ENCODE data around the gene SOCS7.
A peak's percentile ranks its signal among the peaks of the same experiment; 100 is the strongest.

Gene SOCS7

DNA sequence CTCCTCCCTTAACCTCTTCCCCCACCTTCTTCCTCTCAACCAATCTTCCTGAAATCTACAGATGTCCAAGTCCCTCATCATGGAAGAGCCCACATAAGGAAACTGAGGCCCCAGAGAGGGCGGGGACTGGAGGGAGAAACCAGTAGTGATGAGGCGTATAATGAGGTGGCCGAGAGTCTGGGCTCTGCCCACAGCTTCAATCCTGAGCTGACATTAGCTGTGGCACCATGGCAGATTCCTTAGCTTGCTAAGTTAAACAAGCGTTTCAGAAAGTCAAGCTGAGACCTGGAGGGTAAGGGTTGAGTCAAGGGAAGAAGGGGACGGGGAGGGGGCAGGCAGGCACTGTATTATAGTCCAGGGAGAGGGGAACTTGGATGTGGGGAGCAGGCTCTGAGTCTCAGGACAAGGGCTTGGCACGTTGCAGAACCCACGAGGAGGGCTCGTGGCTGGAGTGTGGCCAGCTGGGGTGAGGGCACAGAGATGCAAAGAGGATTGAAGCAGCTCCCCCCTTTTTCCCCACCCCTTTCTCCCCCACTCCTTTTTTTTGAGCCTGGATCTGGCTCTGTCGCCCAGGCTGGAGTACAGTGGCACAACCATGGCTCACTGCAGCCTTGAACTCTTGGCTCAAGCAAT, 89.9 kb downstream of the SOCS7 start:
- DNase-seq (ENCODE audit: low read depth): no peak

DNA sequence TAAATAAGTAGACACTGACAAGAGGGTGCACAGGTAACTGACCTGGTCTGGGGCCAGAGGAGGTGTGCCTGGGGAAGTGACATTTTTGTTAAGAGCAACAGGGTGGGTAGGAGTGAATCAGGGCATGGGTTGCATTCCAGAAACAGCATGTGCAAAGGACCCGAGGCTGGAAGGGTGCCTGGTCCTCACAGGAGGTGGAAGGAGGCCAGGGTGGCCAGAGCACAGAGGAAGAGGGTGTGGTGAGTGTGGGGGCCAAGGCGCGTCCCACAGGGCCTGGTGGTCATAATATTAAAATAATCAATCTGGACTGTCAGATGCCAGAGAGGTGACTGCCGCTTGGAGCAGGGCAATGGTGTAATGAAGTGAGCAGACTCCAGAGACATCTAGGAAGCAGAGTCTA, 90.9 kb downstream of the SOCS7 start:
- no peak for DNase-seq (ENCODE audit: low read depth)

DNA sequence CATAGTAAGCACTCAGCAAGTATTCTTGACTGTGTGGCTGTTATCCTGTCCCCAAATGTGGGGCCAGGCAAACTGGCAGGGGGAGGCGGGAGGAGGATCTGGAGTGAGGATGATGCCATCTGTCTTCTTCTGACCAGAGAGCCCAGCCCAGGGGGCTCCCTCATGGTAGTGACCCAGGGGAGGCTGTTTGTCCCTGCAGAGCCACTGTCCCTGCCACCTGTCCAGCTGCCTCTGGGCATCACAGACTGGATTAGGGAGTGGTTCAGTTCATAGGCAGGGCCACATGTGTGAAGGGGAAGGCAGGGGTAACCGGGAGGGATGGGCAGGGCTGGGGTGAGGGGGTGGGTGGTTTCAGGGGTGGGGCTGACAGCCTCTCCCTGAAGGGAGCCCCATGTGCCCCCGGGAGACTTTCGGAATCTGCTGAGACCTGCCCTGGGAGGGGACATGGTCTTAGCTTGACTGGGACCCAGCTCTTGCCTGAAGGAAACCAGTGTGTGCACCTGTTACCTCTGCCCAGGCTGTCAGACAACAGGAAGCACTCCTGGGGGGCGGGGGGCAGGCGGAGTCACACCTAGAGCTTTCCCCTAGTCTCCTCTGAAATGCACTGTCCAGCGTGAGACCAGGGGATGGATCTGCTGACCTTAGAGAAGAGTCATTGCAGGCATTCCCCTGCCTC, 91.8 kb downstream of the SOCS7 start:
- DNase-seq (ENCODE audit: low read depth): no peak

DNA sequence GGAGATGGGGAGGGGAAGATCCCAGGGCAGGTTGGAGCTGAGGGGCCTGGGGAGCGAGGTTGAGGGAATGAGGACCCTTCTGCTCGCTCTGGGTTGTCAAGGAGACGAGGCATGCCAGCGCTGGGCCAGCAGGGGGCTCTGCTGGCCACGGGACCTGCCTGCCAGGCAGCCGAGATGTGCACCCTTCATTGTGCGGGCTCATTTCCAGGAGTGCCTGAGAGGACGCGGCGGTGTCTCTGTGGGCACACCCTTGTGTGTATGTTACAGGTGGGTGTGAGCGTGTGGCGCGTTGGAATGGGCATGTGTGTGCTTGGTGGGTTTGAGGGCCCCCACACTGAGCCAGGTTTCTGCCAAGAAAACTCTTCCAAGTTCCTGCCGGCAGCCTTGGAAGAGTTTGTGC, 92.5 kb downstream of the SOCS7 start:
- peak; percentile 10 for DNase-seq (ENCODE audit: low read depth)

DNA sequence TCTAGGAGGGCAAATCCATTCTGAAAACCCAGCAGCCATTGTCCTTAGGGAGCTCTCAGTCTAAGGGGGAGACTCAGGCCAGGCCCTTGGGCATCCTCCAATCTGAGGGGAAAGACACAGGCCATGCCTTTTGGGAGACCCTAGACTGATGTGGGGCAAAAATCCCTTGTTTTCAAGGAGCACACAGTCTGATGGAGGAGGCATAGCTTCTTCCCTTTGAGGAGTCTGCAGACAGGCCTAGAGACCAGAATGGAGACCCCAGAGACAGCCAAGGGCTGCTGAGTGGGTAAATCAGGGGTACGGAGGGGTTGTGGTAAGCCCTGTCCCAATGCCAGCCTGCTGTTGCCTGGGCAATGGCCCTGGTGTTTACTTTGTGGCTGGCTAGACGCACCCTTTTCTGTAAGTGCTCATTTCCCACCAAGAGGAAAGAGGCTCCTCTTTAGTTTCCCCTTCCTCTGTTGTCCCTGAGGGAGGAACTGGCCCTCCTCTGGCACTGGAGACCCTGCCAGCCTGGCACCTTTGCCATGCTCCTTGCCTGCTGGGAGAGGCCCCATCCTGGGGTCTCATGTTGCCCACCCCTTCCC, 96.0 kb downstream of the SOCS7 start:
- no peak for DNase-seq (ENCODE audit: low read depth)

DNA sequence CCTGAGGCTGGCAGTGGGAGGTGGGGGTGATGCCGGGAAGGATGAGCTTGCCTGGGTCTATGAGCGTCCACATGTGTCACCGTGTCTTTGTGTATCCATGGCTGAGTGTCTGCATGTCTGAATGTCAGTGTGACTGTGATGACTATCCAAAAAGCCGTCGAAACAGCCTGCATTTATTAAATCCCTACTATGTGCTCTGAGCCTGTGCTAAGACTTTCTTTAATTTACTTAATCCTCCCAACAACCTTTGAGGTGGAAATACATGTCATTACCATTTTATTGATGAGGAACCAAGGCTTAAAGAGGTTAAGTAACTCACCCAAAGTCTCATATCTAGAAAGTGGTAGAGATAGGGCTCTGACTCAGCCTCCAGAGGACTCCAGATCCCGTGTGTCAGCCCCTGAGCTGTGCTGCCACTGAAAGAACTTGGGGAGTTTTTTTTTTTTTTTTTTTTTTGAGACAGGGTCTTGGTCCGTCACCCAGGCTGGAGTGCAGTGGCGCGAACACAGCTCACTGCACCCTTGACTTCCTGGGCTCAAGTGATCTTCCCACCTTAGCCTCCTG, 96.6 kb downstream of the SOCS7 start:
- no peak for DNase-seq (ENCODE audit: low read depth)

DNA sequence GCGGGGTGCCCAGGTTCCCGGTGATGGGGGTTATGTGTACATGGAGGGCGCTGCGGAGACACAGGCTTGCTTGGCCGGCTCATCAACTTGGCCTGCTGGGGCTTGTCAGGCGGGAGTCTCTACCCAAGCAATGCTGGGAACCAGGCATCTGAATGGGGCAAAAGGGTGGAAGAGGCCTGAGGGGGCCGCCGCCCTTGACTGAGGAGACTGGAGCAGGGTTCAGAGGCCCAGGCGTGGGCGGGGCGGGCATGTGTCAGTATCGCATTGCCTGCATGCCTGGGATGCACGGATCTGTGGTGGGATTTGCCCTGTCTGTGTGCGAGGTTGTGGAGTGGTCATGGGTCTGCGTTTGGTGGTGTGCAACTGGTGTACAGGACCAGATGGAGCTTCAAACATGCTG, 97.7 kb downstream of the SOCS7 start:
- no peak for DNase-seq (ENCODE audit: low read depth)

DNA sequence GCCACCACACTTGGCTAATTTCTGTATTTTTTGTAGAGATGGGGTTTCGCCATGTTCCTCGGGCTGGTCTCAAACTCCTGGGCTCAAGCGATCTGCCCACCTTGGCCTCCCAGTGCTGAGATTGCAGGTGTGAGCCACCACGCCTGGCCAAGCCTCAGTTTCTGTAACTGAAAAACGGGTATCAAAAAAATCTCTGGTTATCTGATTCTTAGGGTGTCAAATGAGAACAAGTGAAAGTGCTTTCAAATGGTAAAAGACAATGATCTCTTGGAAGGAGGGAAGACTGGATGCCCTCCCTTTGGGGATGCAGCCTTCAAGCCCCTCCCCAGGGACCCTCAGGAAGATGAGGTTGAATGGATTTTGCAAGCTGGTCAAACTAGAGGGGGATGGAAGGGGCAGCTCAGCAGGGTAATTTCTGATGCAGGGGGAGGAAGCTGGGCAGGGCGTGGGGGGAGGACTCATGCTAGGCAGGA, 98.9 kb downstream of the SOCS7 start:
- no peak for DNase-seq (ENCODE audit: low read depth)

DNA sequence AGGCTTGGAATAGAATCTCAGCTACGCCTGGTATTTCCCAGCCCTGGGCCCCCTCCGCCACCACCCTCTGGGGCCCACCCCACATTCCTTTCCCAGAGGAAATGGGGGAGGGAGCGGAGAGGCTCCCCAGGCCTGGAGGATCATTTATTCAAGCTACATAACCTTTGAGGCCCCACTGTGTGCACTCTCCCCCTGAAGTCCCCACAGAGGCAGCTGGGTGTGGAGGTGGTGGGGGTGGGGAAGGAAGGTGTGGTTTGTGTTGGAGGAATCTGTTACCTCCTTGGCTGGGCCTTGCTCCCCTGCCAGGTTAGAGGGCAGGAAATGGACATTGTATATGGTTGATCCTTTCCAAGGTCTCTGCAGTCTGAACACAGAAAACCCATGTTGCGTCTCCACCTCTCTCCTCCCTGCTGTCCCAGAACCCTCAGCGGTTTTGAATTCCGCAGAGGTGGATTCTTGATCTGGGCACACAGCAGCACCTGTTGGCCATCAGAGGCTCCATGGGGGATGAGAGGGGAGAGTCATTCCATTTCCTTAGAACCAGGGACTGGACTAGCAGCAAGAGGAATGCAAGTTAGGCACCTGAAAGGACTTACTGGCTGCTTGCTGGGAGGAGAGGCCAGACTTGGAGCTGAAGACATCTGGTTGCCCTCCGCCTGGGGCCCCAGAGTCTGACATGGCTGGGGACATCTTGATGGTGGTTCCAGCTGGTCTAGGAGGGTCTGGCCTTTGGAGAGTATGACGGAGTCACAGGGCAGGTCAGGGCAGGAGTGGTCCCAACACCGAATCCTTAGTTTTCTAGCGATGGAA, 99.6 kb downstream of the SOCS7 start:
- DNase-seq (ENCODE audit: low read depth): no peak

DNA sequence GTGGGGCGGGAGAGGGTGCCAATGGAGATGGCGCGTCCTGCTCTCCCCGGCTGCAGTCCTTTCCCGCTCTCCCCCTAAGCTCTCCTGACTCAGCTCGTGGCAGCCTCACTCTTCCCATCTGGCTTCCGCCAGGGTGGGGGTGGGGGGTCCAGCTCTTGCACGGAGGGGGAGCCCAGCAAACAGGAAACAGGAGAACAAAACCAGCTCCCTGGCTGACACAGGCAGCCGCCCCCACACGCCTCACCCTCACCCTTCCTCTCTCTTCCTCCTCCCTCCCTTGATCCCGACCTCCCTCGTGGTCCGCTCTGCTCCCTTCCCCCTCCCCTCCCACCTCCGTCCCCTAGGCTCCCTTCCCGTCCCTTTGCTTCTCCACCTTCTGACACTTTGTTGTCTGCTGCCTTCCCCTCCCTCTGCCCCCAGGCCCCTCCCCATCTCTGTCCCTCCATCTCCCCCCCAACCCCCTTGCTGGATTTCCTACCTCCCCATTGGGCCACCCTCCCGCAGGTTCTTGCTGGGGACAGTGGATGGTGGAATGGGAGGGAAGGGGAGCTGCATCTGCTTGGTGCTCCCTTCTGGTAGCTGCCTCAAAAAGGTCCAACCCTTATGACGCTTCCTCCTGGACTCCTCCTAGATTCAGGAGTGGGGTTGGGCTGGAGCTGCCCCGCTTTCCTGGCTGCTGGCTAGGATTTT, 100.3 kb downstream of the SOCS7 start:
- no peak for DNase-seq (ENCODE audit: low read depth)

DNA sequence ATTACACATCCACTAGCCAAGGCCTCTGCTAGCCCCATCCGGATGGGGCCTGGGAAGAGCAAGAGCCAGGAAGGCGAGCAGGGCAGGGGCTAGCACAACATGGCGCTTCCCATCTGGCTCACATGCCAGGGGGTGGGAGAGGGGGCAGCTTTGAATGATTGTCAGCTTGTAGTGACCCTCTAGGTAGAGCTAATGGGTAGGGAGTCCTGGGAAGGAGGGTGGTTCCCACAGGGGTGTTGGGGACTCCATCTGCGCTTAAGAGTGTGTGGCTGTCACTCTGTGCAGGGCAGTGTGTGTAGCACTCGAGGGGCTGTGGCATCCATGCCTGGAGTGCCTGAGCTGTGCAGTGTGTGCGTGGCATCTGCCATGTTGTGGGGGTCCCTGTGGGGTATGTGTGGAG, 101.1 kb downstream of the SOCS7 start:
- no peak for DNase-seq (ENCODE audit: low read depth)

DNA sequence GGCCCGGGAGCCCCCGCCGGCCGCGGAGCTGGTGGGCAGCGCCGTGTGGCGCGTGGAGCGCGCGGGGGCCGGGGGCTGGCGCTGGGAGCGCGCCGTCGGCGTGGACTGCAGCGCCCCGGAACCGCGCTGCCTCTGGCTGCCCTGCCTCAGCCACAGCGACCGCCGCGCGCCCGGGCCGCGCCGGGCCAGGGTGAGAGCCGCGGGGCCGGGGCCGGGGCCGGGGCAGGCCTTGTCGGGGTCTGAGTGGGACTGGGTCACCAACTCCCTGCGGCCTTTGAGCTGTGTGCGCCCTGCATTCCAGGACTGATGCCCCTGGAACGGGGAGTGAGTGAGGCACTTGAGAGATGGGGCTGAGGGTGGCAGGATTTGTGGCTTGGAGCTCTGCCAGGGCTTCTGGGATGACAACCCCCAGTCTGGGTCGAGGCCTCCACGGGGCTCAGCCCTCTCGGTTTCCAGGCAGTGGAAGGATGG, 102.3 kb downstream of the SOCS7 start:
- no peak for DNase-seq (ENCODE audit: low read depth)

DNA sequence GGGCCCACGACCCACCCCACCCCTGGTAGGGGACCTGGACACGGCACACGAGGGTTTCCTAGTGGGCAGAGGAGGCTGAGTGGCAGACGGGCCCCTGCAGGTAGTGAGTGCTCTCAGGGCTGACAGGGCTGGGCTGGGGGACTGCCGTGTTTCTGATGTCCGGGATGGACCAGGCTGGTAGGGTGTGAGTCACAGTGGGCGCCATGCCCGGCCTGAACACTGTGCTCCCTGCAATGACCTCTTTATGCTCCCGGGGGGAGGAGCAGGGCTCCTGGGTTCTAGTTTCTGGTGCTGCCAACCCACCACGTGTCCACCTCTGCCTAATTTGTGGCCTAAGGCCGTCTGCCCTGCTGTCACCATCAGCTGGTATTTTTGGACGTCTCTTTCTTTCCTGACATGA, 102.9 kb downstream of the SOCS7 start:
- DNase-seq (ENCODE audit: low read depth): no peak

Data from stimulated activated CD8-positive, alpha-beta memory T cell treated with anti-CD3 and anti-CD28 coated beads, Interleukin-15, amount 100 ng/mL, for 24 hours (primary cell).